ENCODE measurements around the gene ZFAND3.

DNA sequence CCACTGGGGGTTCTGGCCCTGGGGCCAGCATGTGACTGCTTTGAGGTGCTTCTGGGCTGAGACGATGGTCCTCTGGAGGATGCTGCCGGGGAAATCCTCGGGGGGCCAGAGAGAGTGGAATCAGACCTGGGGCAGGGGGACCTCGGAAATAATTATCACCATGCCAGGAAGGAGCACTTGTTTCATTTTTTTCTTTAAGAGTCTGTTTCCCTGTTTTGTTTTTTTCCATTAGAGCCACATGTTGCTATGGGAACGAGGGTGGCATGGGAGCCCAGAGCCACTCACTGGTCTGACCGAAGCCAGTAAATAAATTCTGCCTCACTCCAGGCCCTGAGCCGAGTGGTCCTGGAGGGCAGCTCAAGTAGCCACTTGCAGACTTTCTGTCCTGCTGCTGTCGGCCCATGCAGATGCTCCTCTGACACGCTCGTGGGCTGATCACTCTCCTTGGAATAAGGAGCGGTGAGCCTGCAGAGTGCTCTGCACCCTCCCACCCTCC is 365.1 kb downstream of the ZFAND3 start:
- TF ChIP-seq GATA3 (IDR thresholded peaks at IDR 0.05; ENCODE audit: low read depth, low read length) (no peak), GATA2 (IDR thresholded peaks at IDR 0.05; ENCODE audit: low read depth, low read length) (no peak)
